Measurements from ENCODE around the gene WDR73.

Gene WDR73

DNA sequence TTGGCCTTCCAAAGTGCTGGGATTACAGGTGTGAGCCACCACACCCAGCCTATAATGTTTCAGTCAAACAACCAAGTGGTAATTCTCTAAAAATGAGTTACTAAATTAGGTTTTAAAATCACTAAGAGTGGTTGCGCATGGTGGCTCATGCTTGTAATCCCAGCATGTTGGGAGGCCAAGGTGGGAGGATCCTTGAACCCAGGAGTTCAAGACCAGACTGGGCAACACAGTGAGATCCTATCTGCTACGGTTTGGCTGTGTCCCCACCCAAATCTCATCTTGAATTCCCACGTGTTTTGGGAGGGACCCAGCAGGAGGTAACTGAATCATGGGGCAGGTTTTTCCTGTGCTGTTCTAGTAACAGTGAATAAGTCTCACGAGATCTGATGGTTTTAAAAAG is 35.8 kb upstream of the WDR73 start:
- no peak for TF ChIP-seq CTCF (IDR thresholded peaks at IDR 0.05)

DNA sequence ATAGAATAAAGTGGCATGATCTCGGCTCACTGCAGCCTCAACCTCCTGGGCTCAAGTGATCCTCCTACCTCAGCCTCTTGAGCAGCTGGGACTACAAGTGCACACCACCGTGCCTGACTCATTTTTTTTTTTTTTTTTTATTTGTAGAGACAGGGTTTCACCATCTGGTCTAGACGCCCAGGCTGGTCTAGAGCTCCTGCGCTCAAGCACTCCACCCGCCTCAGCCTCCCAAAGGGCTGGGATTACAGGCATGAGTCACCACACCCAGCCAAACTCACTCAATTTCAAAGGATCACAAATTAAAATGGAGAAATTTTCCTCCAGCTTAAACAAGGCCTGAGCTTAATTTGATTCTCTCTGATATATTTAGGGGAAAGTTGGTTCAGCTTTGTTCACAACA is 31.2 kb upstream of the WDR73 start:
- no peak for TF ChIP-seq CTCF (IDR thresholded peaks at IDR 0.05)

DNA sequence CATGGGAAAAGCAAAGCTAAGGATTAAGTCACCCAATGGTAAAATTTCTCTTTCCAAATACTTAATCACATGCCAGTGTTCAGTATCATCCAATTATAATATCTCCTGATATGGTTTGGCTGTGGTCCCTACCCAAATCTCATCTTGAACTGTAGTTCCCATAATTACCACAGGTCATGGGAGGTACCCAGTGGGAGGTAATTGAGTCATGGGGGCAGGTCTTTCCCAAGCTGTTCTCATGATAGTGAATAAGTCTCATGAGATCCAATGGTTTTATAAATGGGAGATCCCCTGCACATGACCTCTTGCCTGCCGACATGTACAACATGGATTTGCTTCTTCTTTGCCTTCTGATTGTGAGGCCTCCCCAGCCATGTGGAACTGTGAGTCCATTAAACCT is 30.0 kb upstream of the WDR73 start:
- TF ChIP-seq CTCF (IDR thresholded peaks at IDR 0.05), result no peak

- TF ChIP-seq CTCF (IDR thresholded peaks at IDR 0.05), result no peak
Observed at GRCh38 chr15:84681831-84682230, 27.7 kb upstream of the WDR73 start.

GRCh38 chr15:84671211-84671610 is 17.1 kb upstream of the WDR73 start:
- no peak for TF ChIP-seq CTCF (IDR thresholded peaks at IDR 0.05)

DNA sequence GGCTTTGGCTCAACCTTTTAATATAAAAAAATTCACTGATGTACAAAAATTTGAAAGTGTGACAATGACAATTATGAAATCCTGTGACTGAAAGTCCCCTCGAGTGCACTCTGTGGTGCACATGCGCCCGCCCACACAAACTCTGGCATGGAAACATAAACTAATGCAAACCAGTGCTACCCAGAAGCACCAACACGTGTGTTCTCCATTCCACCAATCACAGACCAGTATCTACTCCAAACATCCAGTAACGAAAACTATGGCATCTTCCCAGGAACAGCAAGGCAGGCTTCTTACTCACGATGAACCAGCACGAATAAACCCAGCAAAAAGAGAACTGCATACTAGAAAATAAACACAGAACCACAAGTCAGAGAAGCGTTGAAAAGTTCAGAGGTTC is 15.6 kb upstream of the WDR73 start:
- no peak for TF ChIP-seq CTCF (IDR thresholded peaks at IDR 0.05)

- TF ChIP-seq CTCF (IDR thresholded peaks at IDR 0.05), result no peak
Observed at GRCh38 chr15:84668221-84668982, 14.3 kb upstream of the WDR73 start.

- TF ChIP-seq CTCF (IDR thresholded peaks at IDR 0.05), result no peak
Observed at GRCh38 chr15:84666373-84666772, 12.3 kb upstream of the WDR73 start.

Measured in LNCAP (cell line).